Upper lobe of left lung (tissue), 6 donors: ENCODE data around the gene ARHGEF4. TPM values are rescaled to one million over a fixed set of nuclear protein-coding genes. Genes with fewer than 3 reads are reported as not detected.
A peak's percentile ranks its signal among the peaks of the same experiment; 100 is the strongest.

Experiments
- ATAC-seq, 2 donors: fragments of 200-7000 bp; cut with Tn5 transposase; one replicate each; pipeline ENCODE4 v1.9.1; 2022; ENCODE audit warnings: mild to moderate bottlenecking in 2 of 2, moderate library complexity in 2 of 2; ENCODE audit not compliant: low FRiP score in 2 of 2
- DNase-seq, 2 donors: peaks; one replicate each; pipeline ENCODE4 v3.0.0-alpha.2; 2019 to 2020
- H3K27ac ChIP-seq, 4 donors: fragments of 200-600 bp; sonication (generic); one replicate each; pipeline ENCODE4 v1.5.1; 2016 to 2019
- H3K27me3 ChIP-seq, 4 donors: fragments of 200-600 bp; sonication (generic); one replicate each; pipeline ENCODE4 v1.5.1; 2017 to 2019
- H3K36me3 ChIP-seq, 4 donors: fragments of 200-600 bp; sonication (generic); one replicate each; pipeline ENCODE4 v1.5.1; 2016 to 2019
- H3K4me1 ChIP-seq, 4 donors: fragments of 200-600 bp; sonication (generic); one replicate each; pipeline ENCODE4 v1.5.1; 2018 to 2019
- H3K4me3 ChIP-seq, 4 donors: fragments of 200-600 bp; sonication (generic); one replicate each; pipeline ENCODE4 v1.5.1; 2017 to 2019; ENCODE audit warnings: mild to moderate bottlenecking in 2 of 4, moderate library complexity in 1 of 4
- H3K9me3 ChIP-seq, 4 donors: fragments of 200-600 bp; sonication (generic); one replicate each; pipeline ENCODE4 v1.5.1; 2018 to 2019
- EP300 ChIP-seq, 4 donors: sonication (generic); formaldehyde crosslinking; IDR thresholded peaks; one replicate each; pipeline ENCODE4 v1.5.1; 2017; ENCODE audit warnings: antibody characterized with exemption in 4 of 4, control low read depth in 2 of 4
- POLR2A ChIP-seq, 4 donors: fragments of 450-650 bp; IDR thresholded peaks; one replicate each; pipeline ENCODE4 v1.5.1; 2016 to 2017; ENCODE audit warnings: antibody characterized with exemption in 4 of 4, mild to moderate bottlenecking in 2 of 4
- POLR2AphosphoS5 ChIP-seq, 2 donors: sonication (generic); formaldehyde crosslinking; IDR thresholded peaks; one replicate each; pipeline ENCODE4 v1.5.1; 2017; ENCODE audit warnings: antibody characterized with exemption in 2 of 2
- WGBS, 2 donors: methylation state at CpG; one replicate each; pipeline ENCODE4 v1.1.5; 2017 to 2018; 5-methylcytosine and 5-hydroxymethylcytosine counted together
- total RNA-seq, 6 donors: library from RNA; depleted of rRNA in 4 of 6; stranded (reverse); fragments of >200 nt in 4 of 6; gene quantifications; one replicate each; pipeline versions ENCODE4 v1.1.0 to v1.2.1, GENCODE V29; 2016 to 2021
- TF ChIP-seq, protein P1 (sequence below), 6 experiments: fragments of 450-650 bp in 4 of 6; fragments of 200-600 bp in 2 of 6; sonication (generic) in 2 of 6; IDR thresholded peaks; one replicate each; pipeline ENCODE4 v1.5.1; 2016 to 2019; ENCODE audit warnings: antibody characterized with exemption in 6 of 6
- donor health status: DM: no; HTN: no; CAD: no; lungs with moderate emphysema.
- donor health status: DM: no; HTN: yes; CAD: no; lungs with severe emphysema.

Gene ARHGEF4
- total RNA-seq, 6 donors from 2014 or later = 10.1 to 101 (median 22.5) TPM

DNA sequence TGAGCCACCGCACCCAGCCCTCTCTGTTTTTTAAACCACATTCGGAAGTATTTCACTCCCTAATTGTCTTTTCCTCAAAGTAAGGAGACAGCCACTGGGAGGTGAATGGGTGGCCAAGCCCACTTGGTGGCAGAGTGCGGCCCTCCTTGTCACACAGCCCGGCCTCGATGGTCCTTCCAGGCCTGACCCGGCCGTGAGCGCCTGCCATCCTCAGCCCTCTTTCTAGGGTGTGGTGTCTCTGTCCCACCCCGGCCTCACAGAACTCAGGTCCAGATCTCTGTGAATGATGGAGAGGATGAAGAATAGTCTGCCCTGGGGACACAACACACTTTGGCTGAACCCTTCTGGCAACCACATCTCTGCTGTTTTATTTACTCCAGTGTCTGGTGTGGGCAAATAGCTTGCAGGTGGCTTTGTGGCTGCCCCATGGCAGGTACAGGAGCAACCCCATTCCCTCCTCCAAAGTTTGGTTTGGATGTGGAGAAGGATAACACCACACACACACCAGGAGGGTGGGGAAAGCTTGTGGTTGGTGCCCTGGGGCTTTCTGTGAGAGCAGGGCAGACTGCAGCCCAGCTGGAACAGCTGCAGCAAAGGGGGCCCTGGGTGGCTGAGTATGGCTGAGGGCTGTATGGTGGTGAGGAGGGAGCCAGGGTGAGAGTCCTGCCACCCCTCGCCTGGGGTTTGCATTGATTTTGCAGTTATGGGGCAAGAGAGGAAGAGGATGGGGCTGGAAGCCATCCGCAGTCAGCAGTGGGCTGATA is 167.9 kb downstream of the ARHGEF4 start:
- WGBS, 2 donors = 89 to 93% methylated on average over 11 of the region's 11 CpGs
- ATAC-seq = peak in 1 of 2 donors; percentile 52

DNA sequence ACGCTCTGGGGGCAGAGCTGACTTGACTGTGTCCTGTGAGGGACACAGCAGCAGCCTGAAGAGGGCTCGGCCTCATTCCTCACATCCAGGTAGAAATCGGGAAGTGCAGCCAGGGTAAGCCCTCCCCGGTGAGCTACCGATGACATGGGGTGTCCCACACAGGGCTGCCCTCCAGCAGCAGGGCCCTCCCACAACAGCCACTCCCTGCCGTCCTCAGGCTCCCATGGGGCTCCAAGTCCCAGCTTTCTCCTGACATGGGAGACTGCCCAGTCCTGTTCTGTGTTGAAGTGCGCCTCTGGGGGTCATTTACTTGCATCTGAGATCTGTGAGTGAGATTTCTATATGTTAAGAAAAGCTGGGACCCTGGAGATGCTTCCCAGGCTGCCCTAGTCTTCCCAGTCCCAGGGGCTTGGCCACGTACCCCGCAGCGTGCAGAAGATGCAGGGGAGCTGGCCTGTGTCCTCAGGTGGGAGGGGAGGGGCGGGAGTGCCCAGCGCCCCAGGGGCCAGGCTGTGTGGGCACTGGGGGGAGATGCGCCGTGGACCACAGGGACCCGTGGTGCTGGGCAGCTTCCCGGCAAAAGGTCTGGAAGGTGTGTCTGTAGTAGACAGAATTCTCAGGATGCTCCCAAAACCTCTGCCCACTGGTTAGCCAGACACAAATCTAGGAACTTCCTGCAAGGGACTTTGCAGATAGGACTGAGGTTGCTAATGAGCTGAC is 168.7 kb downstream of the ARHGEF4 start:
- ATAC-seq = peak in 1 of 2 donors; percentile 17
- Histone ChIP-seq H3K27me3 (no peaks in the 10 kb centered on the region), H3K9me3 (no peaks in the 10 kb centered on the region), H3K4me3 (no peak overlapping the region), H3K4me1 (no peaks in the 10 kb centered on the region), H3K27ac (no peak overlapping the region), H3K36me3 (no peaks in the 10 kb centered on the region)
- 78 to 100% methylated on average over 3 to 16 of the region's 16 CpGs for WGBS, 2 donors
- TF ChIP-seq EP300 (IDR thresholded peaks at IDR 0.05) (no peak), POLR2AphosphoS5 (IDR thresholded peaks at IDR 0.05) (no peak), POLR2A (IDR thresholded peaks at IDR 0.05) (no peak)
- TF ChIP-seq, protein P1, sequence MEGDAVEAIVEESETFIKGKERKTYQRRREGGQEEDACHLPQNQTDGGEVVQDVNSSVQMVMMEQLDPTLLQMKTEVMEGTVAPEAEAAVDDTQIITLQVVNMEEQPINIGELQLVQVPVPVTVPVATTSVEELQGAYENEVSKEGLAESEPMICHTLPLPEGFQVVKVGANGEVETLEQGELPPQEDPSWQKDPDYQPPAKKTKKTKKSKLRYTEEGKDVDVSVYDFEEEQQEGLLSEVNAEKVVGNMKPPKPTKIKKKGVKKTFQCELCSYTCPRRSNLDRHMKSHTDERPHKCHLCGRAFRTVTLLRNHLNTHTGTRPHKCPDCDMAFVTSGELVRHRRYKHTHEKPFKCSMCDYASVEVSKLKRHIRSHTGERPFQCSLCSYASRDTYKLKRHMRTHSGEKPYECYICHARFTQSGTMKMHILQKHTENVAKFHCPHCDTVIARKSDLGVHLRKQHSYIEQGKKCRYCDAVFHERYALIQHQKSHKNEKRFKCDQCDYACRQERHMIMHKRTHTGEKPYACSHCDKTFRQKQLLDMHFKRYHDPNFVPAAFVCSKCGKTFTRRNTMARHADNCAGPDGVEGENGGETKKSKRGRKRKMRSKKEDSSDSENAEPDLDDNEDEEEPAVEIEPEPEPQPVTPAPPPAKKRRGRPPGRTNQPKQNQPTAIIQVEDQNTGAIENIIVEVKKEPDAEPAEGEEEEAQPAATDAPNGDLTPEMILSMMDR (IDR thresholded peaks at IDR 0.05) = no peak
- DNase-seq = no peak

More for the DNA sequence above, 167.9 kb downstream of the ARHGEF4 start:
- Histone ChIP-seq H3K27ac (no peak overlapping the region), H3K4me1 (no peaks in the 10 kb centered on the region), H3K4me3 (no peak overlapping the region), H3K27me3 (no peaks in the 10 kb centered on the region), H3K9me3 (no peaks in the 10 kb centered on the region), H3K36me3 (no peaks in the 10 kb centered on the region)
- no peak for DNase-seq
- TF ChIP-seq, protein P1 (IDR thresholded peaks at IDR 0.05) = no peak
- no peak for TF ChIP-seq EP300 (IDR thresholded peaks at IDR 0.05)
- no peak for TF ChIP-seq POLR2AphosphoS5 (IDR thresholded peaks at IDR 0.05)
- no peak for TF ChIP-seq POLR2A (IDR thresholded peaks at IDR 0.05)

DNA sequence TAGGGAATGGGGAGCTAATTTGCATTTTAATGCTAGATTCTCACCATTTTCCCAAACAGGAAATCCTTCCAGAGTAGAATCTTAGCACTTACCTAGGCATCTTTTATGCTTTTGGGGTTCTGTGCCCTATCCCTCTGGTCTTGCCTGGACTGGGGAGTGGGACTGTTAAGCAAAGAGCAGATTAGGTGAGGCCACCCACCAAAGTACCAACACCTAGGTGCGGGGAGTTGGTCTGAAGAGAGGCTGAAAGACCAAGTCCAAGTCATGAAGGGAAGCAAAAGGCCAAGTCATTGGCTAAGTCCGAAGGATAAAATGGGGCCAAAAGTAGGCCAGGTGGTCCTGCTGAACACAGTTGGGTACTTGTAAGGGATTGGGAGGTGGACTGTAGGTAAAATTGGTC is 169.8 kb downstream of the ARHGEF4 start:
- no peaks in the 10 kb centered on the region for H3K4me1 ChIP-seq
- WGBS, 2 donors = 88 to 89% methylated on average over 2 of the region's 2 CpGs
- no peaks in the 10 kb centered on the region for H3K9me3 ChIP-seq
- no peak overlapping the region for H3K4me3 ChIP-seq
- ATAC-seq (no peak), DNase-seq (no peak)
- H3K27me3 ChIP-seq = no peaks in the 10 kb centered on the region
- TF ChIP-seq EP300 (IDR thresholded peaks at IDR 0.05) (no peak), POLR2AphosphoS5 (IDR thresholded peaks at IDR 0.05) (no peak), POLR2A (IDR thresholded peaks at IDR 0.05) (no peak)
- TF ChIP-seq, protein P1 (IDR thresholded peaks at IDR 0.05) = no peak
- no peak overlapping the region for H3K27ac ChIP-seq
- H3K36me3 ChIP-seq = no peaks in the 10 kb centered on the region

DNA sequence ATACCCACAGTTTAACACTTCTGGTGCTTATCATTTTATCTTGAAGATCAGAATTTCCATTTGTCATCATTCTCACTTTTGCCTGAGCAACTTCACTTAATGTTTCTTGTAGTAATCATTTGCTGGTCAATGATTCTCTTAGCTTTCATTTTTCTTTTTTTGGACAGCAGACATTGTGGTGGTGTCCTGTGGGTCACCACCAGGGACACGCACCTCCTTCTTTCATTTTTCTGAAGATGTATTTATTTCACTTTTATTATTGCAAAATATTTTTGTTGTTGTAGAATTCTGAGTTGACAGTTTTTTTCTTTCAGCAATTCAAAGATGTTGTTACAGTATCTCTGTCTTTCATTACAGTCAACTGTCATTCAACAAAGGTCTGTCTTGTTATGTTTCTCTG is 172.3 kb downstream of the ARHGEF4 start:
- Histone ChIP-seq H3K4me3 (no peak overlapping the region), H3K27ac (no peak overlapping the region), H3K9me3 (no peaks in the 10 kb centered on the region), H3K36me3 (no peaks in the 10 kb centered on the region), H3K27me3 (no peaks in the 10 kb centered on the region), H3K4me1 (no peaks in the 10 kb centered on the region)
- ATAC-seq (no peak), DNase-seq (no peak)
- TF ChIP-seq POLR2A (IDR thresholded peaks at IDR 0.05) (no peak), POLR2AphosphoS5 (IDR thresholded peaks at IDR 0.05) (no peak), EP300 (IDR thresholded peaks at IDR 0.05) (no peak)
- TF ChIP-seq, protein P1 (IDR thresholded peaks at IDR 0.05) = no peak
- WGBS, 2 donors = 84 to 87% methylated on average over 1 of the region's 1 CpG
